ENCODE results near the gene PRDM16. TPM values are rescaled to one million over a fixed set of nuclear protein-coding genes. Genes with fewer than 3 reads are reported as not detected.

Gene PRDM16
- total and polyA plus RNA-seq, 2 experiments from 2014 or later = 0.14 to 0.16 TPM

DNA sequence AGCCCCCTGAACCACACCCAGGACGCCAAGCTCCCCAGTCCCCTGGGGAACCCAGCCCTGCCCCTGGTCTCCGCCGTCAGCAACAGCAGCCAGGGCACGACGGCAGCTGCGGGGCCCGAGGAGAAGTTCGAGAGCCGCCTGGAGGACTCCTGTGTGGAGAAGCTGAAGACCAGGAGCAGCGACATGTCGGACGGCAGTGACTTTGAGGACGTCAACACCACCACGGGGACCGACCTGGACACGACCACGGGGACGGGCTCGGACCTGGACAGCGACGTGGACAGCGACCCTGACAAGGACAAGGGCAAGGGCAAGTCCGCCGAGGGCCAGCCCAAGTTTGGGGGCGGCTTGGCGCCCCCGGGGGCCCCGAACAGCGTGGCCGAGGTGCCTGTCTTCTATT, 342.8 kb downstream of the PRDM16 start:
- no peaks in the 10 kb centered on the region for H3K36me3 ChIP-seq (ENCODE audit: insufficient read depth)
- ATAC-seq = no peak
- peaks cover 1% of the 10 kb centered on the region for H3K27me3 Mint-ChIP-seq (ENCODE audit: insufficient read depth, low read depth, poor library complexity)
- no peak overlapping the region for H2AFZ ChIP-seq
- no peak overlapping the region for H3K4me3 Mint-ChIP-seq
- TF ChIP-seq JUNB (IDR thresholded peaks at IDR 0.05; ENCODE audit: unreplicated experiment) (no peak), POLR2AphosphoS5 (IDR thresholded peaks at IDR 0.05; ENCODE audit: low read depth) (no peak), ZNF114 (CRISPR knock-in tag; IDR thresholded peaks at IDR 0.05) (no peak), EZH2 (IDR thresholded peaks at IDR 0.05; ENCODE audit: low read depth, unreplicated experiment) (no peak)
- TF ChIP-seq, protein P1, sequence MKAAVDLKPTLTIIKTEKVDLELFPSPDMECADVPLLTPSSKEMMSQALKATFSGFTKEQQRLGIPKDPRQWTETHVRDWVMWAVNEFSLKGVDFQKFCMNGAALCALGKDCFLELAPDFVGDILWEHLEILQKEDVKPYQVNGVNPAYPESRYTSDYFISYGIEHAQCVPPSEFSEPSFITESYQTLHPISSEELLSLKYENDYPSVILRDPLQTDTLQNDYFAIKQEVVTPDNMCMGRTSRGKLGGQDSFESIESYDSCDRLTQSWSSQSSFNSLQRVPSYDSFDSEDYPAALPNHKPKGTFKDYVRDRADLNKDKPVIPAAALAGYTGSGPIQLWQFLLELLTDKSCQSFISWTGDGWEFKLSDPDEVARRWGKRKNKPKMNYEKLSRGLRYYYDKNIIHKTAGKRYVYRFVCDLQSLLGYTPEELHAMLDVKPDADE (IDR thresholded peaks at IDR 0.05) = no peak
- no peaks in the 10 kb centered on the region for H3K27me3 ChIP-seq (ENCODE audit: insufficient read depth)
- H3K9me3 Mint-ChIP-seq = peaks cover 6% of the 10 kb centered on the region
- no peaks in the 10 kb centered on the region for H3F3A ChIP-seq (replicated peaks; ENCODE audit: low read depth)
- no peak overlapping the region for H3K4me2 ChIP-seq
- no peaks in the 10 kb centered on the region for H3K9me2 ChIP-seq (ENCODE audit: insufficient read depth)
- H3K4me1 Mint-ChIP-seq = no peaks in the 10 kb centered on the region
- H3K36me3 Mint-ChIP-seq (ENCODE audit: low read depth) = 0 out of 3 replicates have a peak, but pooled peaks cover under 1% of the 10 kb centered on the region
- H4K20me1 ChIP-seq (replicated peaks; ENCODE audit: insufficient read depth) = no peaks in the 10 kb centered on the region
- H3K79me2 ChIP-seq (replicated peaks; ENCODE audit: insufficient read depth) = no peaks in the 10 kb centered on the region
- H3K27ac ChIP-seq (ENCODE audit: low read depth) = no peak overlapping the region
- H3K4me1 ChIP-seq (ENCODE audit: insufficient read depth) = no peaks in the 10 kb centered on the region
- H3K27ac Mint-ChIP-seq = no peak overlapping the region
- no peak for DNase-seq (ENCODE audit: low spot score)
- H3K4me3 ChIP-seq = no peak overlapping the region

- Mint-ChIP-seq H3K27me3 (ENCODE audit: insufficient read depth, low read depth, poor library complexity) (peaks cover 2% of the 10 kb centered on the region), H3K9me3 (peaks cover 12% of the 10 kb centered on the region), H3K27ac (no peak overlapping the region), H3K36me3 (ENCODE audit: low read depth) (0 out of 3 replicates have a peak, but pooled peaks cover 4% of the 10 kb centered on the region), H3K4me1 (no peaks in the 10 kb centered on the region), H3K4me3 (no peak overlapping the region)
- no peak overlapping the region for H3K27ac ChIP-seq (ENCODE audit: low read depth)
- no peak overlapping the region for H3K4me2 ChIP-seq
- H3K36me3 ChIP-seq (ENCODE audit: insufficient read depth) = no peaks in the 10 kb centered on the region
- DNase-seq (ENCODE audit: low spot score) = no peak
- H3K79me2 ChIP-seq (replicated peaks; ENCODE audit: insufficient read depth) = no peaks in the 10 kb centered on the region
- H3K9me2 ChIP-seq (ENCODE audit: insufficient read depth) = no peaks in the 10 kb centered on the region
- H3K4me3 ChIP-seq = no peak overlapping the region
- no peaks in the 10 kb centered on the region for H3K4me1 ChIP-seq (ENCODE audit: insufficient read depth)
- no peak overlapping the region for H2AFZ ChIP-seq
- H3K27me3 ChIP-seq (ENCODE audit: insufficient read depth) = no peaks in the 10 kb centered on the region
- H4K20me1 ChIP-seq (replicated peaks; ENCODE audit: insufficient read depth) = no peaks in the 10 kb centered on the region
- H3F3A ChIP-seq (replicated peaks; ENCODE audit: low read depth) = no peaks in the 10 kb centered on the region
- no peak for ATAC-seq
- TF ChIP-seq EZH2phosphoT487 (IDR thresholded peaks at IDR 0.05; ENCODE audit: unreplicated experiment) (no peak), POLR2AphosphoS5 (IDR thresholded peaks at IDR 0.05; ENCODE audit: low read depth) (no peak), ZNF114 (CRISPR knock-in tag; IDR thresholded peaks at IDR 0.05) (no peak), ZNF462 (CRISPR knock-in tag; IDR thresholded peaks at IDR 0.05) (no peak)
- TF ChIP-seq, protein P2, sequence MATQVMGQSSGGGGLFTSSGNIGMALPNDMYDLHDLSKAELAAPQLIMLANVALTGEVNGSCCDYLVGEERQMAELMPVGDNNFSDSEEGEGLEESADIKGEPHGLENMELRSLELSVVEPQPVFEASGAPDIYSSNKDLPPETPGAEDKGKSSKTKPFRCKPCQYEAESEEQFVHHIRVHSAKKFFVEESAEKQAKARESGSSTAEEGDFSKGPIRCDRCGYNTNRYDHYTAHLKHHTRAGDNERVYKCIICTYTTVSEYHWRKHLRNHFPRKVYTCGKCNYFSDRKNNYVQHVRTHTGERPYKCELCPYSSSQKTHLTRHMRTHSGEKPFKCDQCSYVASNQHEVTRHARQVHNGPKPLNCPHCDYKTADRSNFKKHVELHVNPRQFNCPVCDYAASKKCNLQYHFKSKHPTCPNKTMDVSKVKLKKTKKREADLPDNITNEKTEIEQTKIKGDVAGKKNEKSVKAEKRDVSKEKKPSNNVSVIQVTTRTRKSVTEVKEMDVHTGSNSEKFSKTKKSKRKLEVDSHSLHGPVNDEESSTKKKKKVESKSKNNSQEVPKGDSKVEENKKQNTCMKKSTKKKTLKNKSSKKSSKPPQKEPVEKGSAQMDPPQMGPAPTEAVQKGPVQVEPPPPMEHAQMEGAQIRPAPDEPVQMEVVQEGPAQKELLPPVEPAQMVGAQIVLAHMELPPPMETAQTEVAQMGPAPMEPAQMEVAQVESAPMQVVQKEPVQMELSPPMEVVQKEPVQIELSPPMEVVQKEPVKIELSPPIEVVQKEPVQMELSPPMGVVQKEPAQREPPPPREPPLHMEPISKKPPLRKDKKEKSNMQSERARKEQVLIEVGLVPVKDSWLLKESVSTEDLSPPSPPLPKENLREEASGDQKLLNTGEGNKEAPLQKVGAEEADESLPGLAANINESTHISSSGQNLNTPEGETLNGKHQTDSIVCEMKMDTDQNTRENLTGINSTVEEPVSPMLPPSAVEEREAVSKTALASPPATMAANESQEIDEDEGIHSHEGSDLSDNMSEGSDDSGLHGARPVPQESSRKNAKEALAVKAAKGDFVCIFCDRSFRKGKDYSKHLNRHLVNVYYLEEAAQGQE (IDR thresholded peaks at IDR 0.05; ENCODE audit: unreplicated experiment) = no peak
- TF ChIP-seq, protein P1 (IDR thresholded peaks at IDR 0.05) = no peak
These were observed 343.4 kb downstream of the PRDM16 start for GRCh38 chr1:3412376-3412775.

Measured in GM23338 (cell line).